ENCODE measurements around the gene VANGL2.

The VANGL2 gene

GRCh38 chr1:160438317-160438918 lies 38.1 kb downstream of the VANGL2 start:
- H3K4me3 ChIP-seq (ENCODE audit: control insufficient read depth, low read depth, low read length) = no peak overlapping the region
- no peak for DNase-seq (ENCODE audit: low read depth)

GRCh38 chr1:160438935-160439334 lies 38.6 kb downstream of the VANGL2 start:
- no peak overlapping the region for H3K4me3 ChIP-seq (ENCODE audit: control insufficient read depth, low read depth, low read length)
- TF ChIP-seq CTCF (conservative IDR thresholded peaks at IDR 0.05; ENCODE audit: control insufficient read depth, insufficient read depth, low read depth, low read length) = no peak
- no peak for DNase-seq (ENCODE audit: low read depth)

More at GRCh38 chr1:160438317-160438918, 38.1 kb downstream of the VANGL2 start:
- no peak for TF ChIP-seq CTCF (conservative IDR thresholded peaks at IDR 0.05; ENCODE audit: control insufficient read depth, insufficient read depth, low read depth, low read length)

- TF ChIP-seq CTCF (conservative IDR thresholded peaks at IDR 0.05; ENCODE audit: control insufficient read depth, insufficient read depth, low read depth, low read length) = no peak
- DNase-seq (ENCODE audit: low read depth) = no peak
- no peak overlapping the region for H3K4me3 ChIP-seq (ENCODE audit: control insufficient read depth, low read depth, low read length)
Observed at GRCh38 chr1:160439718-160440117, 39.4 kb downstream of the VANGL2 start.

GRCh38 chr1:160446945-160447600 lies 46.7 kb downstream of the VANGL2 start:
- no peak overlapping the region for H3K4me3 ChIP-seq (ENCODE audit: control insufficient read depth, low read depth, low read length)
- no peak for DNase-seq (ENCODE audit: low read depth)

GRCh38 chr1:160449494-160449893 lies 49.1 kb downstream of the VANGL2 start:
- H3K4me3 ChIP-seq (ENCODE audit: control insufficient read depth, low read depth, low read length) = no peak overlapping the region
- no peak for TF ChIP-seq CTCF (conservative IDR thresholded peaks at IDR 0.05; ENCODE audit: control insufficient read depth, insufficient read depth, low read depth, low read length)
- no peak for DNase-seq (ENCODE audit: low read depth)

More at GRCh38 chr1:160446945-160447600, 46.7 kb downstream of the VANGL2 start:
- no peak for TF ChIP-seq CTCF (conservative IDR thresholded peaks at IDR 0.05; ENCODE audit: control insufficient read depth, insufficient read depth, low read depth, low read length)

- no peak overlapping the region for H3K4me3 ChIP-seq (ENCODE audit: control insufficient read depth, low read depth, low read length)
- no peak for TF ChIP-seq CTCF (conservative IDR thresholded peaks at IDR 0.05; ENCODE audit: control insufficient read depth, insufficient read depth, low read depth, low read length)
- DNase-seq (ENCODE audit: low read depth) = no peak
Observed at GRCh38 chr1:160451119-160451858, 50.9 kb downstream of the VANGL2 start.
